ENCODE results near the gene RUSC2. TPM values are rescaled to one million over a fixed set of nuclear protein-coding genes. Genes with fewer than 3 reads are reported as not detected.
A peak's percentile ranks its signal among the peaks of the same experiment; 100 is the strongest.

RUSC2 gene
- total and polyA plus RNA-seq, 9 donors: 33.7 to 72.4 (median 57.8) TPM

- Histone ChIP-seq H3K27ac (ENCODE audit: low read length) (peak overlapping the region; percentile 97), H3K36me3 (ENCODE audit: control insufficient read depth, insufficient read depth, low read length) (peaks cover 18% of the 10 kb centered on the region), H3K4me3 (ENCODE audit: low read length) (peak overlapping the region; percentile 53), H3K27me3 (ENCODE audit: control insufficient read depth, insufficient read depth, low read length) (no peaks in the 10 kb centered on the region), H3K9me3 (replicated peaks; ENCODE audit: control insufficient read depth, low read depth, low read length) (no peaks in the 10 kb centered on the region), H3K4me1 (ENCODE audit: control insufficient read depth, insufficient read depth, low read length) (peaks cover 36% of the 10 kb centered on the region)
- 4% methylated on average over 16 of the region's 18 CpGs for WGBS (ENCODE audit: insufficient coverage)
- DNase-seq: peak; percentile 94
Measured at GRCh38 chr9:35538361-35539234, 48.7 kb downstream of the RUSC2 start.

Other genes starting within 250 kb of the RUSC2 start
- gene TESK1, start 115.2 kb downstream of the RUSC2 start, total RNA-seq: 12.8 TPM
- gene TESK1, start 115.2 kb downstream of the RUSC2 start, polyA plus RNA-seq (ENCODE audit: insufficient read depth in 1 of 8, insufficient read length in 8 of 8, low replicate concordance in 1 of 8): 10 to 100 TPM; 29.2 to 47.3 (median 39.9) TPM
- 1.6 TPM for gene CD72, start 128.3 kb downstream of the RUSC2 start, total RNA-seq
- gene CD72, start 128.3 kb downstream of the RUSC2 start, polyA plus RNA-seq (ENCODE audit: insufficient read depth in 1 of 8, insufficient read length in 8 of 8, low replicate concordance in 1 of 8): 1 to 10 TPM; 1.2 to 2.9 (median 1.8) TPM
- 0.09 TPM for gene SIT1, start 160.8 kb downstream of the RUSC2 start, total RNA-seq
- gene SIT1, start 160.8 kb downstream of the RUSC2 start, polyA plus RNA-seq (ENCODE audit: insufficient read depth in 1 of 8, insufficient read length in 8 of 8, low replicate concordance in 1 of 8): 1 to 10 TPM in 1 of 8 donors, under 1 TPM in 4, not detected in 3; 0.09 to 1.7 (median 0.27) TPM
- gene RMRP, start 167.9 kb downstream of the RUSC2 start, total RNA-seq: 19,485 TPM
- not detected for gene RMRP, start 167.9 kb downstream of the RUSC2 start, polyA plus RNA-seq (ENCODE audit: insufficient read depth in 1 of 8, insufficient read length in 8 of 8, low replicate concordance in 1 of 8)
- gene CCDC107, start 168.2 kb downstream of the RUSC2 start, total RNA-seq: 14.4 TPM
- 10 to 100 TPM; 16.0 to 23.6 (median 18.0) TPM for gene CCDC107, start 168.2 kb downstream of the RUSC2 start, polyA plus RNA-seq (ENCODE audit: insufficient read depth in 1 of 8, insufficient read length in 8 of 8, low replicate concordance in 1 of 8)
- 1.4 TPM for gene ARHGEF39, start 175.1 kb downstream of the RUSC2 start, total RNA-seq
- gene ARHGEF39, start 175.1 kb downstream of the RUSC2 start, polyA plus RNA-seq (ENCODE audit: insufficient read depth in 1 of 8, insufficient read length in 8 of 8, low replicate concordance in 1 of 8): 1 to 10 TPM; 3.9 to 7.7 (median 5.6) TPM
- gene CA9, start 183.8 kb downstream of the RUSC2 start, total RNA-seq: 0.49 TPM
- 1 to 10 TPM in 2 of 8 donors, under 1 TPM in 6; 0.52 to 2.4 (median 0.71) TPM for gene CA9, start 183.8 kb downstream of the RUSC2 start, polyA plus RNA-seq (ENCODE audit: insufficient read depth in 1 of 8, insufficient read length in 8 of 8, low replicate concordance in 1 of 8)
- gene TPM2, start 199.8 kb downstream of the RUSC2 start, total RNA-seq: 5,909 TPM
- 1,000 to 10,000 TPM; 4,794 to 8,701 (median 8,114) TPM for gene TPM2, start 199.8 kb downstream of the RUSC2 start, polyA plus RNA-seq (ENCODE audit: insufficient read depth in 1 of 8, insufficient read length in 8 of 8, low replicate concordance in 1 of 8)
- 78.0 TPM for gene TLN1, start 242.1 kb downstream of the RUSC2 start, total RNA-seq
- 100 to 1,000 TPM in 7 of 8 donors, 10 to 100 TPM in 1; 90.7 to 133 (median 118) TPM for gene TLN1, start 242.1 kb downstream of the RUSC2 start, polyA plus RNA-seq (ENCODE audit: insufficient read depth in 1 of 8, insufficient read length in 8 of 8, low replicate concordance in 1 of 8)
- 27.0 TPM for gene CREB3, start 242.6 kb downstream of the RUSC2 start, total RNA-seq
- gene CREB3, start 242.6 kb downstream of the RUSC2 start, polyA plus RNA-seq (ENCODE audit: insufficient read depth in 1 of 8, insufficient read length in 8 of 8, low replicate concordance in 1 of 8): 10 to 100 TPM; 23.5 to 30.7 (median 26.4) TPM

Measured in muscle of leg (tissue), 11 donors.